Measurements from ENCODE around the gene FHOD3.

FHOD3 gene

GRCh38 chr18:36504928-36505327 is 207.4 kb downstream of the FHOD3 start:
- no peaks in the 10 kb centered on the region for H3K27me3 ChIP-seq (ENCODE audit: insufficient read depth, low read length, poor library complexity, severe bottlenecking)
- no peaks in the 10 kb centered on the region for H3K9me3 ChIP-seq (ENCODE audit: insufficient read depth, low read depth, low read length)
- H4K20me1 ChIP-seq (ENCODE audit: insufficient read depth, low read length, poor library complexity, severe bottlenecking), result no peaks in the 10 kb centered on the region
- no peak overlapping the region for H3K4me3 ChIP-seq (ENCODE audit: low read length, poor library complexity, severe bottlenecking)
- H3K36me3 ChIP-seq (ENCODE audit: insufficient read depth, low read length), result no peaks in the 10 kb centered on the region
- TF ChIP-seq EZH2phosphoT487 (IDR thresholded peaks at IDR 0.05; ENCODE audit: borderline replicate concordance) (no peak), CTCF (conservative IDR thresholded peaks at IDR 0.05; ENCODE audit: low read length) (no peak)
- H2AFZ ChIP-seq (ENCODE audit: low read length), result no peak overlapping the region
- no peak overlapping the region for H3K4me2 ChIP-seq (ENCODE audit: low read depth, low read length, poor library complexity, severe bottlenecking)
- H3K9me2 ChIP-seq (replicated peaks; ENCODE audit: low read depth, low read length), result no peaks in the 10 kb centered on the region
- no peaks in the 10 kb centered on the region for H3K79me2 ChIP-seq (ENCODE audit: insufficient read depth, low read length)
- no peaks in the 10 kb centered on the region for H3F3A ChIP-seq (ENCODE audit: low read depth)
- H3K4me1 ChIP-seq (ENCODE audit: insufficient read depth, low read length, poor library complexity, severe bottlenecking), result peaks cover 11% of the 10 kb centered on the region
- no peak overlapping the region for H3K9ac ChIP-seq (ENCODE audit: low read depth, low read length, poor library complexity, severe bottlenecking)

GRCh38 chr18:36505665-36506064 is 208.2 kb downstream of the FHOD3 start:
- H4K20me1 ChIP-seq (ENCODE audit: insufficient read depth, low read length, poor library complexity, severe bottlenecking), result no peaks in the 10 kb centered on the region
- no peaks in the 10 kb centered on the region for H3K27me3 ChIP-seq (ENCODE audit: insufficient read depth, low read length, poor library complexity, severe bottlenecking)
- no peak overlapping the region for H3K9ac ChIP-seq (ENCODE audit: low read depth, low read length, poor library complexity, severe bottlenecking)
- H3K36me3 ChIP-seq (ENCODE audit: insufficient read depth, low read length), result no peaks in the 10 kb centered on the region
- H3K4me2 ChIP-seq (ENCODE audit: low read depth, low read length, poor library complexity, severe bottlenecking), result no peak overlapping the region
- no peaks in the 10 kb centered on the region for H3K79me2 ChIP-seq (ENCODE audit: insufficient read depth, low read length)
- H3K9me3 ChIP-seq (ENCODE audit: insufficient read depth, low read depth, low read length), result no peaks in the 10 kb centered on the region
- no peak overlapping the region for H2AFZ ChIP-seq (ENCODE audit: low read length)
- no peak for TF ChIP-seq EZH2phosphoT487 (IDR thresholded peaks at IDR 0.05; ENCODE audit: borderline replicate concordance)
- no peak for TF ChIP-seq CTCF (conservative IDR thresholded peaks at IDR 0.05; ENCODE audit: low read length)
- H3K9me2 ChIP-seq (replicated peaks; ENCODE audit: low read depth, low read length), result no peaks in the 10 kb centered on the region
- peaks cover 4% of the 10 kb centered on the region for H3K4me1 ChIP-seq (ENCODE audit: insufficient read depth, low read length, poor library complexity, severe bottlenecking)
- no peak overlapping the region for H3K4me3 ChIP-seq (ENCODE audit: low read length, poor library complexity, severe bottlenecking)
- no peaks in the 10 kb centered on the region for H3F3A ChIP-seq (ENCODE audit: low read depth)

GRCh38 chr18:36509646-36510197 is 212.2 kb downstream of the FHOD3 start:
- H3K9ac ChIP-seq (ENCODE audit: low read depth, low read length, poor library complexity, severe bottlenecking), result no peak overlapping the region
- TF ChIP-seq EZH2phosphoT487 (IDR thresholded peaks at IDR 0.05; ENCODE audit: borderline replicate concordance), result no peak
- TF ChIP-seq CTCF (conservative IDR thresholded peaks at IDR 0.05; ENCODE audit: low read length), result no peak
- no peaks in the 10 kb centered on the region for H3K9me3 ChIP-seq (ENCODE audit: insufficient read depth, low read depth, low read length)
- H2AFZ ChIP-seq (ENCODE audit: low read length), result no peak overlapping the region
- no peak overlapping the region for H3K4me2 ChIP-seq (ENCODE audit: low read depth, low read length, poor library complexity, severe bottlenecking)
- H3K4me1 ChIP-seq (ENCODE audit: insufficient read depth, low read length, poor library complexity, severe bottlenecking), result peaks cover 20% of the 10 kb centered on the region
- no peaks in the 10 kb centered on the region for H3K9me2 ChIP-seq (replicated peaks; ENCODE audit: low read depth, low read length)
- H3K4me3 ChIP-seq (ENCODE audit: low read length, poor library complexity, severe bottlenecking), result no peak overlapping the region
- H4K20me1 ChIP-seq (ENCODE audit: insufficient read depth, low read length, poor library complexity, severe bottlenecking), result no peaks in the 10 kb centered on the region
- H3K27me3 ChIP-seq (ENCODE audit: insufficient read depth, low read length, poor library complexity, severe bottlenecking), result no peaks in the 10 kb centered on the region
- H3K36me3 ChIP-seq (ENCODE audit: insufficient read depth, low read length), result no peaks in the 10 kb centered on the region
- H3K79me2 ChIP-seq (ENCODE audit: insufficient read depth, low read length), result no peaks in the 10 kb centered on the region
- H3F3A ChIP-seq (ENCODE audit: low read depth), result no peaks in the 10 kb centered on the region
